Measurements from ENCODE around the gene SNRPD1. TPM values are rescaled to one million over a fixed set of nuclear protein-coding genes. Genes with fewer than 3 reads are reported as not detected.
"Not testable (repeated sequence)": the region's sequence is repeated elsewhere in the genome, so short reads cannot be mapped to it uniquely, and the experiment has no call there.

Gene SNRPD1
- total RNA-seq = 10 to 100 TPM in 3 of 4 donors, 1 to 10 TPM in 1; 4.4 to 19.5 (median 12.1) TPM

DNA sequence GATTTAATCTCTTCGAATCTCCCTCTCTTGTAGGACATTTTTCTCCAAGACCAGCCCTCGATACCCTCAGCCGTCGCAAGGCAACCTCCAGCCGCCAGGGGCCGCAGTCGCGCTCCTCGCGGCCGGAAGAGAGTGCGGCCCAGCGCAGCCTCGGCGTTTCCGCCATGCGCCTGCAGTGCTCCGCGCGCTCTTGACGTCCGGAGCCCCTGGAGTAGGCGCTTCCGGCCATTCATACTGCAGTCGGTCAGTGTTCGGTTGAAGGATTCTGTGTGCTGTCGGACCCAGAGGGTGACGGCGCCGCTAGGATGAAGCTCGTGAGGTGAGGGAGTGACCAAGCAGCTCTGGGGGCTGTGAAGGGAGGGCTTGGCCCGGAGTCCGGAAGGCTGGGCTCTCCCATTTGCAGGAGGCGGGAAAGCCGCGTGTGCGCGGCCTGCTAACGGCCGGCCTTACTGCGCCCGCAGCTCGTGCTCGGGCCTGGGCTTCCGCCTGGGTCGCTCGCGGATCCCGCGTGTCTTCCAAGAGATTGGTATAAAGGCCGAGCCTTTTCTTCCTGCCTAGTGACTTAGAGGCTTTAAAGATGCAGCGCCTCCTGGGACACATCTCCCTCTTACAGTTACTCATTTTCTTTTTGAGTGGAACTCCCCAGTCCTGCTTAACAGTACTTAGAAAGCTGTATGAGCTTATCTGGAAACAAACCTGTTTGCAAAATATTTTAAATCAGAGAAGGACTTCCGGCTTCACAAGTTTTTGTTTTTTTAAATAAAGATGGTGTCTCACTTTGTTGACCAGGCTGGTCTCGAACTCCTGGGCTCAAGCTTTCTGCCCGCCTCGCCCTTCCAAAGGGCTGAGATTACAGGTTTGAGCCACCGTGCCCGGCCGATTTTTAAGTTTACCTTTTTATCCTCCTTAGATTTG lies at the start of gene SNRPD1:
Gene SNRPD1, plus strand, starts transcription at position 190 of the 915 bp plus-strand sequence. Its CDS starts 116 bp downstream, at position 306.
- H3K27ac ChIP-seq = peak within 1 kb of the TSS; percentile 80 to 92 (median 86)
- 0 to 1% methylated on average over 21 to 28 of the region's 59 CpGs for WGBS, 2 donors

DNA sequence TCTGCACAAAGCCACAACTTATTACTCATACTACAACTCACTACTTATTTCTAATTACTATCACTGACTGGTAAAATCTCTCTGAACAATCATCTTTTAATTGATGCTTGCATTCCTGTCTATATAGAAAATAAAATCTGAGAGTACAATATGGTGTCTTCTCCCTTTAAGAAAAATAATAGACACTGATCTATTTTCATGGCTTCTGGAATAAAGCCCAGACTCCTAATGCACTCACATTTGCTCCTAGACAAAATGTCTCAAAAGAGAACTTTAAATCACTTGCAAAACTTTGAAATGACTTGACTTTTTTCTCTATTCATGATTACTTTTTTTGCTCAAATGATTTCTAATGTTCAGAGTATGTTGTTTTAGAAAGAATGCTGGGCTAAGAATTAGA lies 40.3 kb upstream of the SNRPD1 start:
- intact Hi-C loops (cut with DNase I) = no loop called here
- peaks cover 0 to 100% (median 15%) of the 10 kb centered on the region in 3 donors for H3K36me3 ChIP-seq

More for the DNA sequence above, at the start of gene SNRPD1:
- peaks cover 0 to 27% (median 0%) of the 10 kb centered on the region in 3 donors for H3K36me3 ChIP-seq
- intact Hi-C loops (cut with DNase I) = no loop called here
- no peaks in the 10 kb centered on the region for H3K27me3 ChIP-seq
- peak within 1 kb of the TSS; percentile 72 to 87 (median 81) for H3K4me3 ChIP-seq
- peak; percentile 19 for DNase-seq
- no peaks in the 10 kb centered on the region for H3K9me3 ChIP-seq
- peaks cover 8 to 32% (median 16%) of the 10 kb centered on the region in 3 donors for H3K4me1 ChIP-seq
- TF ChIP-seq, protein P1, sequence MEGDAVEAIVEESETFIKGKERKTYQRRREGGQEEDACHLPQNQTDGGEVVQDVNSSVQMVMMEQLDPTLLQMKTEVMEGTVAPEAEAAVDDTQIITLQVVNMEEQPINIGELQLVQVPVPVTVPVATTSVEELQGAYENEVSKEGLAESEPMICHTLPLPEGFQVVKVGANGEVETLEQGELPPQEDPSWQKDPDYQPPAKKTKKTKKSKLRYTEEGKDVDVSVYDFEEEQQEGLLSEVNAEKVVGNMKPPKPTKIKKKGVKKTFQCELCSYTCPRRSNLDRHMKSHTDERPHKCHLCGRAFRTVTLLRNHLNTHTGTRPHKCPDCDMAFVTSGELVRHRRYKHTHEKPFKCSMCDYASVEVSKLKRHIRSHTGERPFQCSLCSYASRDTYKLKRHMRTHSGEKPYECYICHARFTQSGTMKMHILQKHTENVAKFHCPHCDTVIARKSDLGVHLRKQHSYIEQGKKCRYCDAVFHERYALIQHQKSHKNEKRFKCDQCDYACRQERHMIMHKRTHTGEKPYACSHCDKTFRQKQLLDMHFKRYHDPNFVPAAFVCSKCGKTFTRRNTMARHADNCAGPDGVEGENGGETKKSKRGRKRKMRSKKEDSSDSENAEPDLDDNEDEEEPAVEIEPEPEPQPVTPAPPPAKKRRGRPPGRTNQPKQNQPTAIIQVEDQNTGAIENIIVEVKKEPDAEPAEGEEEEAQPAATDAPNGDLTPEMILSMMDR (IDR thresholded peaks at IDR 0.05) = peak; percentile 88 to 96 (median 94)
- peak in 1 of 4 donors; percentile 30 for TF ChIP-seq POLR2A (IDR thresholded peaks at IDR 0.05)

DNA sequence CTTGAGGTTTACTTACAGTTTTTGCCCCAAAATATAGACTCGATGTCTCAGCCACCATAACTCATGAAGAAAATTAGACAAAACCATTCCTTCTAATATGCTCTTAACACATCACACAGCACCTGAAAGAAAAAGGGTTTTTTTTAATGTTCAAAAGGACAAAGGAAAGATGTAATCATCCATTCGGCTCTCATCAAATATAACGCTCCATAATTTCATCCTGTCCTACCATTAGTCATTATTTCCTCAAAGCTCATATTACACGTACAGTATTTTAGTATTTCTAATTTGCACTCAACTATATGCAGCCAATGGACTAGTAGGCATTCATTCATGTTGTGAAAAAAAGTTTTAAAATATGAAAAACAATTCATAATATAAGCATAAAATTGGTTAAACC lies 36.5 kb upstream of the SNRPD1 start:
- TF ChIP-seq, protein P1 (IDR thresholded peaks at IDR 0.05) = no peak
- no peak for TF ChIP-seq POLR2A (IDR thresholded peaks at IDR 0.05)
- Histone ChIP-seq H3K4me1 (no peaks in the 10 kb centered on the region), H3K36me3 (peaks cover 0 to 88% (median 15%) of the 10 kb centered on the region in 3 donors), H3K4me3 (no peak overlapping the region), H3K27ac (no peak overlapping the region), H3K9me3 (no peaks in the 10 kb centered on the region), H3K27me3 (no peaks in the 10 kb centered on the region)
- intact Hi-C loops (cut with DNase I) = no loop called here
- 91 to 95% methylated on average over 4 of the region's 4 CpGs for WGBS, 2 donors
- no peak for DNase-seq

More for the DNA sequence above, 40.3 kb upstream of the SNRPD1 start:
- TF ChIP-seq, protein P1 (IDR thresholded peaks at IDR 0.05) = no peak
- TF ChIP-seq POLR2A (IDR thresholded peaks at IDR 0.05) = no peak
- H3K27ac ChIP-seq = no peak overlapping the region
- H3K9me3 ChIP-seq = no peaks in the 10 kb centered on the region
- no peaks in the 10 kb centered on the region for H3K4me1 ChIP-seq
- H3K27me3 ChIP-seq = no peaks in the 10 kb centered on the region
- DNase-seq = no peak
- no peak overlapping the region for H3K4me3 ChIP-seq

DNA sequence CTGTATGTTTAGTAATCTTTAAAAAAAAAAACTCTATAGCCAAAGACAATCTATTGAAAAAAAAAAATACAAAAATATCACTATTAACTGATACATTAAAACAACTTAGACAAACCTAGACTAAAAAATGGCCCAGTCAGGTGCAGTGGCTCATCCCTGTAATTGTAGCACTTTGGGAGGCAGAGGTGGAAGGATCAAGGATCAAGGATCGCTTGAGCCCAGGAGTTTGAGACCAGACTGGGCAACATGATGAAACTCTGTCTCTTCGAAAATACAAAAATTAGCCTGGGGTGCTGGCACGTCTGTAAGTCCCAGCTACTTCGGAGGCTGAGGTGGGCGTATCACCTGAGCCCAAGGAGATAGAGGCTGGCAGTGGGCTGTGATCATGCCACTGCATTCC lies 27.7 kb upstream of the SNRPD1 start:
- no peak for DNase-seq
- Histone ChIP-seq H3K4me1 (no peaks in the 10 kb centered on the region), H3K4me3 (no peak overlapping the region), H3K9me3 (no peaks in the 10 kb centered on the region), H3K36me3 (peaks cover 0 to 51% (median 0%) of the 10 kb centered on the region in 3 donors), H3K27me3 (no peaks in the 10 kb centered on the region), H3K27ac (no peak overlapping the region)
- intact Hi-C loops (cut with DNase I) = no loop called here
- TF ChIP-seq, protein P1 (IDR thresholded peaks at IDR 0.05) = no peak
- TF ChIP-seq POLR2A (IDR thresholded peaks at IDR 0.05) = no peak
- 73 to 90% methylated on average over 5 of the region's 5 CpGs for WGBS, 2 donors

DNA sequence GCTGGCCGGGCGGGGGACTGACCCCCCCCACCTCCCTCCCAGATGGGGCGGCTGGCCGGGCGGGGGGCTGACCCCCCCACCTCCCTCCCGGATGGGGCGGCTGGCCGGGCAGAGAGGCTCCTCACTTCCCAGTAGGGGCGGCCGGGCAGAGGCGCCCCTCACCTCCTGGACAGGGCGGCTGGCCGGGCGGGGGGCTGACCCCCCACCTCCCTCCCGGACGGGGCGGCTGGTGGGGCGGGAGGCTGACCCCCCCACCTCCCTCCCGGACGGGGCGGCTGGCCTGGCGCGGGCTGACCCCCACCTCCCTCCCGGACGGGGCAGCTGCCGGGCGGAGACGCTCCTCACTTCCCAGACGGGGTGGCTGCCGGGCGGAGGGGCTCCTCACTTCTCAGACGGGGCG lies 19.8 kb upstream of the SNRPD1 start:
- H3K4me1 ChIP-seq = peaks cover 0 to 10% (median 0%) of the 10 kb centered on the region in 3 donors
- WGBS, 2 donors = no CpG with 5 or more reads among the region's 33 CpGs
- H3K27me3 ChIP-seq; H3K36me3 ChIP-seq; H3K27ac ChIP-seq; intact Hi-C loops (cut with DNase I); H3K9me3 ChIP-seq; H3K4me3 ChIP-seq; DNase-seq: not testable (repeated sequence)

Data from esophagus squamous epithelium (tissue), 5 donors.